ENCODE results near the gene EQTN. TPM values are rescaled to one million over a fixed set of nuclear protein-coding genes. Genes with fewer than 3 reads are reported as not detected.

EQTN gene
- not detected in 2 replicates for total RNA-seq

DNA sequence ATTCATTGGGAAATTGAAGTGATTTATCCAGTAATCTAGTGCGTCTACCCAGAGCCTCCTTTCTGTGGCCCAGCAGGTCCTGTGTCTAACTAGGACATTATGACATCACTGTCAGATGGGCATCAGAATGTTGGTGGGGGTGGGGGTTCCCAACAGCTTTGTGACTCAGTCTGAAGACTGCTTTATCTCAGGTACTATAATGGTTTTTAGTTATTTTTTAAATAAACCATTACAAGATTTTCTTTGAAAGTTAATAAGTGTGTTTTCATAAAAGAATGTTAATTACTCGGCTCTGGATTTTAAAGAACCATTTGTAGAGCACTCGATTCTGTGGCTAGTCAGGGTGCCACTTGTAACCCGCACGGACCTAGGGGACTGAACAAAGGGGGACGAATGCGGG lies at the start of gene EQTN:
Gene EQTN (minus strand): TSS at position 101 of the 400 bp plus-strand sequence. CDS start 95 bp downstream, at position 6.

Other genes with a start within 250 kb of the EQTN start
- 3.4 and 15.5 TPM in 2 replicates for gene TEK, start 187.9 kb downstream of the EQTN start, total RNA-seq
- gene IFNK, start 227.1 kb upstream of the EQTN start, total RNA-seq, result not detected in 2 replicates
- gene MOB3B, start 232.7 kb upstream of the EQTN start, total RNA-seq, result 0.17 and 0.59 TPM in 2 replicates

Measured in smooth muscle cell of the pulmonary artery (primary cell).